Transverse colon (tissue), 4 donors: Measurements from ENCODE around the gene IL1RL1. TPM values are rescaled to one million over a fixed set of nuclear protein-coding genes. Genes with fewer than 3 reads are reported as not detected.

Source experiments
- DNase-seq: peaks from one replicate; pipeline ENCODE4 v3.0.0-alpha.2; 2019
- H3K27ac ChIP-seq, 4 donors: fragments of 200-600 bp; sonication (generic); 2 replicates each; pipeline ENCODE4 v1.5.1; 2016 to 2018; ENCODE audit warnings: inconsistent platforms in 4 of 4
- H3K27me3 ChIP-seq: fragments of 200-600 bp; sonication (generic); 2 replicates; pipeline ENCODE4 v1.5.1; 2017; ENCODE audit warnings: inconsistent platforms
- H3K36me3 ChIP-seq, 4 donors: fragments of 200-600 bp; sonication (generic); 2 replicates each; pipeline ENCODE4 v1.5.1; 2017 to 2019; ENCODE audit warnings: inconsistent platforms in 4 of 4
- H3K4me1 ChIP-seq, 4 donors: fragments of 200-600 bp; sonication (generic); 2 replicates each; pipeline ENCODE4 v1.5.1; 2017 to 2020; ENCODE audit warnings: inconsistent platforms in 4 of 4
- H3K4me3 ChIP-seq, 4 donors: fragments of 200-600 bp; sonication (generic); 1 replicate in 1 of 4; 2 replicates in 3 of 4; pipeline versions ENCODE4 v1.5.1 to v1.6.1; 2017 to 2019; ENCODE audit warnings: inconsistent platforms in 4 of 4
- H3K9me3 ChIP-seq, 2 donors: fragments of 200-600 bp; sonication (generic); 2 replicates each; pipeline ENCODE4 v1.5.1; 2017 to 2019; ENCODE audit warnings: inconsistent platforms in 2 of 2
- EP300 ChIP-seq: sonication (generic); formaldehyde crosslinking; IDR thresholded peaks from one replicate; pipeline ENCODE4 v1.6.1; 2017; ENCODE audit warnings: antibody characterized with exemption, low read depth
- POLR2A ChIP-seq: fragments of 450-650 bp; IDR thresholded peaks from one replicate; pipeline ENCODE4 v1.6.1; 2016; ENCODE audit warnings: antibody characterized with exemption, mild to moderate bottlenecking, moderate library complexity
- POLR2AphosphoS5 ChIP-seq, 3 donors: sonication (generic); formaldehyde crosslinking; IDR thresholded peaks; one replicate each; pipeline ENCODE4 v1.6.1; 2016; ENCODE audit warnings: antibody characterized with exemption in 3 of 3
- WGBS, 2 donors: methylation state at CpG; one replicate each; pipeline ENCODE4 v1.1.5; 2018; ENCODE audit warnings: low coverage in 1 of 2; 5-methylcytosine and 5-hydroxymethylcytosine counted together
- in situ Hi-C, 4 donors: fragments of 200-750 bp; cut with MboI; loops; one replicate each; pipeline versions ENCODE4 v1.15.0 to v1.15.1; 2017; ENCODE audit warnings: low sequenced_read_pairs in 3 of 4, low pct_ligation_motif_present in 1 of 4, low pct_unique_long_range_greater_than_20kb in 1 of 4
- intact Hi-C: fragments of 100-400 bp; cut with DNase I; formaldehyde crosslinking; loops from one replicate; pipeline ENCODE4 v1.15.1; 2023; ENCODE audit warnings: low total_unique reads
- total RNA-seq, 4 donors: library from RNA; depleted of rRNA; stranded (reverse); fragments of >200 nt; gene quantifications; one replicate each; pipeline ENCODE4 v1.1.0, GENCODE V29; 2016
- TF ChIP-seq, protein P1 (sequence below), 5 experiments: fragments of 200-600 bp in 3 of 5; fragments of 450-650 bp in 2 of 5; sonication (generic) in 3 of 5; IDR thresholded peaks; 1 replicate in 2 of 5; 2 replicates in 3 of 5; pipeline ENCODE4 v1.5.1; 2016 to 2017; ENCODE audit warnings: antibody characterized with exemption in 5 of 5, inconsistent platforms in 3 of 5, mild to moderate bottlenecking in 2 of 5, moderate library complexity in 1 of 5

IL1RL1 gene
- total RNA-seq, 4 donors from 2014 or later, result 0.40 to 57.2 (median 11.7) TPM

DNA sequence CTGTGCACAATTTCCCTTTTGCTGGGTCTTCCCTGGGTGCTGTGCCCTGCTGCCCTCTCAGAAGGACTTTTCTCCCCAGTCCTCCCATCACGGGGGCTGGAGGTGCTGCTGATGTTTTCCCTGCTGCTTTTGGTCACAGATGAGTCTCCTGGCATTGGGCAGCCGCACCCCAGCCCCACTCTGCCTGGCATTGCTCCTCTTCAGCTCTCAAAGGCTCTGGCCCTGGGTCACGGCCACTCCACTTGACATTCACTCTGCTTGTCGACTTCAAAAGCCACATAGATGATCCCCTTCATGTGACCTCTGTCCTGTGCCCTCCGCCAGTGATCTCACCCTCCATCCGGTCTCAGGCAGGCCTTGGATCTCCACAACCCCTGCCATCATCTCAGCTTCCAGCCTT is 43.6 kb upstream of the IL1RL1 start:
- no peaks in the 10 kb centered on the region for H3K9me3 ChIP-seq
- TF ChIP-seq POLR2A, result no peak
- TF ChIP-seq POLR2AphosphoS5 (IDR thresholded peaks at IDR 0.05), result no peak
- no peak for TF ChIP-seq EP300
- TF ChIP-seq, protein P1, sequence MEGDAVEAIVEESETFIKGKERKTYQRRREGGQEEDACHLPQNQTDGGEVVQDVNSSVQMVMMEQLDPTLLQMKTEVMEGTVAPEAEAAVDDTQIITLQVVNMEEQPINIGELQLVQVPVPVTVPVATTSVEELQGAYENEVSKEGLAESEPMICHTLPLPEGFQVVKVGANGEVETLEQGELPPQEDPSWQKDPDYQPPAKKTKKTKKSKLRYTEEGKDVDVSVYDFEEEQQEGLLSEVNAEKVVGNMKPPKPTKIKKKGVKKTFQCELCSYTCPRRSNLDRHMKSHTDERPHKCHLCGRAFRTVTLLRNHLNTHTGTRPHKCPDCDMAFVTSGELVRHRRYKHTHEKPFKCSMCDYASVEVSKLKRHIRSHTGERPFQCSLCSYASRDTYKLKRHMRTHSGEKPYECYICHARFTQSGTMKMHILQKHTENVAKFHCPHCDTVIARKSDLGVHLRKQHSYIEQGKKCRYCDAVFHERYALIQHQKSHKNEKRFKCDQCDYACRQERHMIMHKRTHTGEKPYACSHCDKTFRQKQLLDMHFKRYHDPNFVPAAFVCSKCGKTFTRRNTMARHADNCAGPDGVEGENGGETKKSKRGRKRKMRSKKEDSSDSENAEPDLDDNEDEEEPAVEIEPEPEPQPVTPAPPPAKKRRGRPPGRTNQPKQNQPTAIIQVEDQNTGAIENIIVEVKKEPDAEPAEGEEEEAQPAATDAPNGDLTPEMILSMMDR (IDR thresholded peaks at IDR 0.05), result no peak
- H3K4me3 ChIP-seq, result no peak overlapping the region
- no peaks in the 10 kb centered on the region for H3K4me1 ChIP-seq
- no peaks in the 10 kb centered on the region for H3K36me3 ChIP-seq
- no peak for DNase-seq
- intact Hi-C loops, result no loop called here
- peaks cover 5% of the 10 kb centered on the region for H3K27me3 ChIP-seq
- 33 to 81% methylated on average over 1 to 6 of the region's 6 CpGs for WGBS, 2 donors
- in situ Hi-C loops, result no loop called here
- no peak overlapping the region for H3K27ac ChIP-seq

DNA sequence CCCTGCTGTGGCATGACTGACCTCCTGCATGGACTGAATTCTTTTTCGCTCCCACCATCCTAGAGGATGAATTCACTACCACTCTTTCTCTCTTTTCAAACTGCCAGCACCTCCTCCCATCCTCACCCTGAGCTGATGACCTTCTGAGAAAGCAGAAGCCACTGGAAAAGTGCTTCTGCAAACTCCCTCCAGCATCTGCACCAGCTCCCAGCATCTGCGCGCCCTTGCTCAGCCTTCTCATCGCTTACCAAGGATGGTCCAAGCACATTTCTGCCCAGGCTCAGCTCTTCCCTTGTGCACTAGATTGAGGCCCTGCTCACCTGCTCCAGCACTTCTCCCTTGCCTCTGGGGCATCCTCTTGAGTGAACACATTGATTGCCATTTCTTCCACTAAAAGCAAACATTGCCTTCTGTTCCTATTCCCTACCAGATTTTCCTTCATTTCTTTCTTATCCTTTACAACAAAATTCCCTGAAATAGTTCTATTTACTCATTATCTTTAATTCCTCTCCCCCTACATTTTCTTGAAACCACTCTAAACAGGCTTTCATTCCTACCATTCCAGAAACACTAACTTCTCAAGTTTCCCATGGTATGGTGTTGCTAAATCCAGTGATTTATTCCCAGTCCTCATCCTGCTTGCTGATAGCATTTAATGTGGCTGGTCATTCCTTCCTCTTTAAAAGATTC is 42.7 kb upstream of the IL1RL1 start:
- TF ChIP-seq, protein P1 (IDR thresholded peaks at IDR 0.05), result no peak
- no peak for TF ChIP-seq POLR2AphosphoS5 (IDR thresholded peaks at IDR 0.05)
- no peak for TF ChIP-seq EP300
- TF ChIP-seq POLR2A, result no peak
- H3K27ac ChIP-seq, result no peak overlapping the region
- intact Hi-C loops, result no loop called here

DNA sequence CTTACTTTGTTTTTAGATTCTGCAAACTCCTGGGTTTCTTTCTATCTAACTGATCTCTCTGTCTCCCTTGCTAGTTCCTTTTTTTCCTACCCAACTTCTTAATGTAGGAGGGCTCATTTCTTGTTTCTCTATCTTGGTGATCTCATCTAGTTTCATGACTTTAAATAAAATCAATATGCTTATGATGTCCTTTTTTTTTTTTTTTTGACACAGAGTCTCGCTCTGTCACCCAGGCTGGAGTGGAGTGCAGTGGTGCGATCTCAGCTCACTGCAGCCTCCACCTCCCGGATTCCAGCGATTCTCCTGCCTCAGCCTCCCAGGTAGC is 42.2 kb upstream of the IL1RL1 start:
- Histone ChIP-seq H3K9me3 (no peaks in the 10 kb centered on the region), H3K36me3 (no peaks in the 10 kb centered on the region), H3K4me1 (no peaks in the 10 kb centered on the region), H3K4me3 (no peak overlapping the region), H3K27ac (no peak overlapping the region), H3K27me3 (peaks cover 5% of the 10 kb centered on the region)
- no peak for TF ChIP-seq EP300
- TF ChIP-seq, protein P1 (IDR thresholded peaks at IDR 0.05), result no peak
- no peak for TF ChIP-seq POLR2A
- no peak for TF ChIP-seq POLR2AphosphoS5 (IDR thresholded peaks at IDR 0.05)
- in situ Hi-C loops (no loop called here), intact Hi-C loops (no loop called here)
- 90 to 97% methylated on average over 4 of the region's 4 CpGs for WGBS, 2 donors
- no peak for DNase-seq

More for the DNA sequence above, 42.7 kb upstream of the IL1RL1 start:
- no peak for DNase-seq
- H3K4me3 ChIP-seq, result no peak overlapping the region
- in situ Hi-C loops, result no loop called here
- WGBS, 2 donors, result 89 to 96% methylated on average over 3 to 4 of the region's 4 CpGs
- no peaks in the 10 kb centered on the region for H3K9me3 ChIP-seq
- no peaks in the 10 kb centered on the region for H3K36me3 ChIP-seq
- H3K4me1 ChIP-seq, result no peaks in the 10 kb centered on the region
- peaks cover 5% of the 10 kb centered on the region for H3K27me3 ChIP-seq

DNA sequence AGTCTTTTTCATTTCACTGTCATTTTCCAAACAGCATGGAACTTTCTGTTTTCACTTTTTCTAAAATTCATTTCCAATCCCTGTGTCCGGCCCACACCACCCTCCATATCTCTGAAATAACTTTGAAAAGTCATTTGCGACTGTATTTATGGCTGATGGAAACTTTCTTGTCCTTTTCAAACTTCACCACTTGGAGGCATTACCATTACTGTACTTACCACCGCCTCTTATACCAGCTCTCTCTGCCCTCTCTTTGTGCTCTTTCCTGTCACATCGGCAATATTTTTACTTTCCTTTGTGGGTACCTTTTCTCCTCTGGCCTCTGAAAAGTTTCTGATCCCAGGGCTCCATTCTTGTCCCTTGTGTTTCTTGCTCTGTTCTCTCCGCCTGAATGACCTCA is 39.5 kb upstream of the IL1RL1 start:
- Histone ChIP-seq H3K4me1 (no peaks in the 10 kb centered on the region), H3K27me3 (peaks cover 5% of the 10 kb centered on the region), H3K4me3 (no peak overlapping the region), H3K9me3 (no peaks in the 10 kb centered on the region), H3K27ac (no peak overlapping the region), H3K36me3 (no peaks in the 10 kb centered on the region)
- 61 to 75% methylated on average over 5 of the region's 5 CpGs for WGBS, 2 donors
- in situ Hi-C loops, result no loop called here
- no peak for DNase-seq
- intact Hi-C loops, result no loop called here
- no peak for TF ChIP-seq POLR2AphosphoS5 (IDR thresholded peaks at IDR 0.05)
- TF ChIP-seq POLR2A, result no peak
